Endodermal cell (in vitro differentiated cells): ENCODE results near the gene ALOX12. TPM values are rescaled to one million over a fixed set of nuclear protein-coding genes. Genes with fewer than 3 reads are reported as not detected.

Source experiments
- DNase-seq: peaks from one replicate; pipeline ENCODE4 v3.0.0-alpha.2; 2017
- H3K27ac ChIP-seq: 2 replicates; pipeline ENCODE4 v1.5.1; 2013; ENCODE audit warnings: mild to moderate bottlenecking, low read depth, low read length, moderate library complexity
- H3K27me3 ChIP-seq: 2 replicates; pipeline ENCODE4 v1.6.1; 2013; ENCODE audit warnings: mild to moderate bottlenecking, low read length, moderate library complexity; ENCODE audit not compliant: insufficient read depth, control insufficient read depth, poor library complexity, severe bottlenecking
- H3K36me3 ChIP-seq: 2 replicates; pipeline ENCODE4 v1.7.0; 2013; ENCODE audit warnings: mild to moderate bottlenecking, low read length, moderate library complexity; ENCODE audit not compliant: control insufficient read depth, insufficient read depth
- H3K4me1 ChIP-seq: one replicate; pipeline ENCODE4 v1.7.0; 2013; ENCODE audit warnings: low read length; ENCODE audit not compliant: control insufficient read depth, insufficient read depth
- H3K4me3 ChIP-seq: 2 replicates; pipeline ENCODE4 v1.5.1; 2013; ENCODE audit warnings: mild to moderate bottlenecking, low read length, moderate library complexity
- H3K9ac ChIP-seq: 2 replicates; pipeline ENCODE4 v1.6.1; 2013; ENCODE audit warnings: mild to moderate bottlenecking, low read length, moderate library complexity; ENCODE audit not compliant: poor library complexity, severe bottlenecking; ENCODE audit errors: extremely low read depth
- H3K9me3 ChIP-seq: 2 replicates; pipeline ENCODE4 v1.6.1; 2013; ENCODE audit warnings: mild to moderate bottlenecking, low read length, moderate library complexity; ENCODE audit not compliant: control insufficient read depth
- H3K27ac Mint-ChIP-seq: 2 replicates; pipeline ENCODE4 v1.8.0; 2020; ENCODE audit warnings: mixed read lengths
- H3K27me3 Mint-ChIP-seq: 2 replicates; pipeline ENCODE4 v1.8.0; 2021; ENCODE audit warnings: mild to moderate bottlenecking, mixed read lengths; ENCODE audit not compliant: insufficient read depth
- H3K36me3 Mint-ChIP-seq: 2 replicates; pipeline ENCODE4 v1.8.0; 2020; ENCODE audit warnings: low read depth, mixed read lengths
- H3K4me1 Mint-ChIP-seq: 2 replicates; pipeline ENCODE4 v1.8.0; 2020; ENCODE audit warnings: mixed read lengths
- H3K4me3 Mint-ChIP-seq: 2 replicates; pipeline ENCODE4 v1.8.0; 2020; ENCODE audit warnings: mild to moderate bottlenecking, moderate library complexity, mixed read lengths
- H3K9me3 Mint-ChIP-seq: 2 replicates; pipeline ENCODE4 v1.8.0; 2020; ENCODE audit warnings: mild to moderate bottlenecking, mixed read lengths
- CTCF ChIP-seq: fragments of 200-600 bp; sonication (generic); conservative IDR thresholded peaks from 2 replicates; pipeline ENCODE4 v1.5.0; 2021; ENCODE audit warnings: antibody characterized with exemption, mild to moderate bottlenecking
- WGBS, 2 experiments: methylation state at CpG; one replicate each; pipeline versions ENCODE4 v1.1.5 to v1.1.7; 2013; ENCODE audit warnings: missing lambda C conversion rate in 2 of 2, mixed read lengths in 1 of 2; ENCODE audit not compliant: insufficient coverage in 1 of 2, insufficient read length in 1 of 2; 5-methylcytosine and 5-hydroxymethylcytosine counted together
- total RNA-seq, 2 donors: library from RNA; stranded (reverse); fragmentation: NEBNext Ultra II Directional in 1 of 2; extraction: Animal tissue kit (Norgen Biotek cat#: 25700) in 1 of 2; gene quantifications; 2 replicates in 1 of 2; 3 replicates in 1 of 2; pipeline ENCODE4 v1.2.1, GENCODE V29; 2021

ALOX12 gene
- total RNA-seq, 2 donors from 2014 or later = 0.46 to 0.92 TPM

- H3K27ac ChIP-seq = peak overlapping the region; percentile 78
- H3K27me3 ChIP-seq = no peaks in the 10 kb centered on the region
- peak overlapping the region; percentile 100 for H3K27ac Mint-ChIP-seq
- H3K36me3 ChIP-seq = peaks cover 9% of the 10 kb centered on the region
- H3K9ac ChIP-seq = peak overlapping the region; percentile 96
- peak overlapping the region; percentile 100 for H3K4me3 ChIP-seq
- no peaks in the 10 kb centered on the region for H3K4me1 ChIP-seq
- no peaks in the 10 kb centered on the region for H3K9me3 Mint-ChIP-seq
- H3K36me3 Mint-ChIP-seq = peaks cover 22% of the 10 kb centered on the region
- H3K9me3 ChIP-seq = no peaks in the 10 kb centered on the region
- H3K4me3 Mint-ChIP-seq = peak overlapping the region; percentile 94
- H3K4me1 Mint-ChIP-seq = peaks cover 24% of the 10 kb centered on the region
- WGBS, 2 experiments = 1 to 10% methylated on average over 6 to 75 of the region's 75 CpGs
- peak; percentile 99 for DNase-seq
- TF ChIP-seq CTCF = peak; percentile 91
- H3K27me3 Mint-ChIP-seq = no peaks in the 10 kb centered on the region
Measured at GRCh38 chr17:7014261-7014994, 18.6 kb downstream of the ALOX12 start.

GRCh38 chr17:7014995-7015958 is 19.4 kb downstream of the ALOX12 start:
- H3K9me3 ChIP-seq = no peaks in the 10 kb centered on the region
- peak overlapping the region; percentile 78 for H3K27ac ChIP-seq
- DNase-seq = peak; percentile 54
- TF ChIP-seq CTCF = peak; percentile 8
- Mint-ChIP-seq H3K27ac (peak overlapping the region; percentile 92), H3K27me3 (no peaks in the 10 kb centered on the region), H3K9me3 (no peaks in the 10 kb centered on the region), H3K4me1 (peaks cover 28% of the 10 kb centered on the region), H3K4me3 (peak overlapping the region; percentile 94), H3K36me3 (peaks cover 18% of the 10 kb centered on the region)
- H3K4me3 ChIP-seq = peak overlapping the region; percentile 100
- WGBS, 2 experiments = 32 to 65% methylated on average over 7 to 56 of the region's 56 CpGs
- H3K9ac ChIP-seq = peak overlapping the region; percentile 50
- peaks cover 3% of the 10 kb centered on the region for H3K36me3 ChIP-seq
- no peaks in the 10 kb centered on the region for H3K4me1 ChIP-seq
- H3K27me3 ChIP-seq = no peaks in the 10 kb centered on the region

GRCh38 chr17:7016418-7016817 is 20.6 kb downstream of the ALOX12 start:
- no peak for TF ChIP-seq CTCF
- H3K27me3 Mint-ChIP-seq = peaks cover 11% of the 10 kb centered on the region
- Histone ChIP-seq H3K4me1 (no peaks in the 10 kb centered on the region), H3K4me3 (no peak overlapping the region), H3K27ac (no peak overlapping the region), H3K9me3 (no peaks in the 10 kb centered on the region), H3K9ac (no peak overlapping the region), H3K36me3 (peaks cover 3% of the 10 kb centered on the region), H3K27me3 (peaks cover 9% of the 10 kb centered on the region)
- H3K27ac Mint-ChIP-seq = peak overlapping the region; percentile 70
- peaks cover 18% of the 10 kb centered on the region for H3K36me3 Mint-ChIP-seq
- peak overlapping the region; percentile 94 for H3K4me3 Mint-ChIP-seq
- H3K9me3 Mint-ChIP-seq = no peaks in the 10 kb centered on the region
- peaks cover 29% of the 10 kb centered on the region for H3K4me1 Mint-ChIP-seq
- peak; percentile 36 for DNase-seq
- 83 to 87% methylated on average over 2 to 3 of the region's 3 CpGs for WGBS, 2 experiments
